Left ventricle myocardium inferior (tissue), 1 donor: Measurements from ENCODE around the gene STK32B. TPM values are rescaled to one million over a fixed set of nuclear protein-coding genes. Genes with fewer than 3 reads are reported as not detected.

ENCODE experiments used
- DNase-seq: peaks from one replicate; pipeline ENCODE4 v3.0.0-alpha.2; 2020
- H3K27ac ChIP-seq: fragments of 200-600 bp; replicated peaks from 2 replicates; pipeline ENCODE4 v1.8.0; 2021
- H3K27me3 ChIP-seq: fragments of 200-600 bp; 2 replicates; pipeline ENCODE4 v1.8.0; 2021; ENCODE audit warnings: low read depth
- H3K36me3 ChIP-seq: fragments of 200-600 bp; 2 replicates; pipeline ENCODE4 v1.8.0; 2021
- H3K4me1 ChIP-seq: fragments of 200-600 bp; 2 replicates; pipeline ENCODE4 v1.8.0; 2021
- H3K4me3 ChIP-seq: fragments of 200-600 bp; 2 replicates; pipeline ENCODE4 v1.8.0; 2021; ENCODE audit warnings: mild to moderate bottlenecking, moderate library complexity
- H3K9me3 ChIP-seq: fragments of 200-600 bp; replicated peaks from 2 replicates; pipeline ENCODE4 v1.8.0; 2021
- intact Hi-C: fragments of 100-400 bp; cut with micrococcal nuclease; formaldehyde crosslinking; loops from one replicate; pipeline ENCODE4 v1.11.0; 2022
- total RNA-seq: library from RNA; stranded (reverse); fragmentation: NEBNext Ultra II Directional; extraction: Animal tissue kit (Norgen Biotek cat#: 25700); gene quantifications from one replicate; pipeline ENCODE4 v1.2.1, GENCODE V29; 2021
- TF ChIP-seq, protein P1 (sequence below): fragments of 200-600 bp; IDR thresholded peaks from 2 replicates; pipeline ENCODE4 v1.8.0; 2021; ENCODE audit warnings: antibody characterized with exemption, mild to moderate bottlenecking, borderline replicate concordance
- donor health status: DM: no; HTN: yes; CAD: no; lungs with severe emphysema.

Gene STK32B
- total RNA-seq, 1 donor from 2014 or later, result 0.55 TPM

DNA sequence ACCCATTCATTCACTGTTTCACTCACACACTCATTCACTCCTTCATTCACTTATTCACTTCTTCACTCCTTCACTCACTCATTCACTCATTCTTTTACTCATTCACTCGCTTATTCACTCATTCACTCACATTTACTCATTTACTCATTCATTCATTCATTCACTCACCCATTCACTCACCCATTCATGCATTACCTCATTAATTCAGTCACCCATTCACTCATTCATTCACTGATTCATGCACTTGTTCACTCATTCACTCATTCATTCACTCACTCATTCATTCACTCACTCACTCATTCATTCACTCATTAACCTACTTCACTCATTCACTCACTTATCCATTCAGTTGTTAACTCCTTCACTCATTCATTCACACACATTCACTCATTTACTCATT is 70.8 kb downstream of the STK32B start:
- H3K9me3 ChIP-seq, result peaks cover 3% of the 10 kb centered on the region
- H3K4me1 ChIP-seq, result no peaks in the 10 kb centered on the region
- peaks cover 23% of the 10 kb centered on the region for H3K27me3 ChIP-seq
- no peaks in the 10 kb centered on the region for H3K36me3 ChIP-seq
- TF ChIP-seq, protein P1, sequence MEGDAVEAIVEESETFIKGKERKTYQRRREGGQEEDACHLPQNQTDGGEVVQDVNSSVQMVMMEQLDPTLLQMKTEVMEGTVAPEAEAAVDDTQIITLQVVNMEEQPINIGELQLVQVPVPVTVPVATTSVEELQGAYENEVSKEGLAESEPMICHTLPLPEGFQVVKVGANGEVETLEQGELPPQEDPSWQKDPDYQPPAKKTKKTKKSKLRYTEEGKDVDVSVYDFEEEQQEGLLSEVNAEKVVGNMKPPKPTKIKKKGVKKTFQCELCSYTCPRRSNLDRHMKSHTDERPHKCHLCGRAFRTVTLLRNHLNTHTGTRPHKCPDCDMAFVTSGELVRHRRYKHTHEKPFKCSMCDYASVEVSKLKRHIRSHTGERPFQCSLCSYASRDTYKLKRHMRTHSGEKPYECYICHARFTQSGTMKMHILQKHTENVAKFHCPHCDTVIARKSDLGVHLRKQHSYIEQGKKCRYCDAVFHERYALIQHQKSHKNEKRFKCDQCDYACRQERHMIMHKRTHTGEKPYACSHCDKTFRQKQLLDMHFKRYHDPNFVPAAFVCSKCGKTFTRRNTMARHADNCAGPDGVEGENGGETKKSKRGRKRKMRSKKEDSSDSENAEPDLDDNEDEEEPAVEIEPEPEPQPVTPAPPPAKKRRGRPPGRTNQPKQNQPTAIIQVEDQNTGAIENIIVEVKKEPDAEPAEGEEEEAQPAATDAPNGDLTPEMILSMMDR, result no peak
- no peak for DNase-seq
- H3K27ac ChIP-seq, result no peak overlapping the region
- intact Hi-C loops, result no loop called here
- H3K4me3 ChIP-seq, result no peak overlapping the region

DNA sequence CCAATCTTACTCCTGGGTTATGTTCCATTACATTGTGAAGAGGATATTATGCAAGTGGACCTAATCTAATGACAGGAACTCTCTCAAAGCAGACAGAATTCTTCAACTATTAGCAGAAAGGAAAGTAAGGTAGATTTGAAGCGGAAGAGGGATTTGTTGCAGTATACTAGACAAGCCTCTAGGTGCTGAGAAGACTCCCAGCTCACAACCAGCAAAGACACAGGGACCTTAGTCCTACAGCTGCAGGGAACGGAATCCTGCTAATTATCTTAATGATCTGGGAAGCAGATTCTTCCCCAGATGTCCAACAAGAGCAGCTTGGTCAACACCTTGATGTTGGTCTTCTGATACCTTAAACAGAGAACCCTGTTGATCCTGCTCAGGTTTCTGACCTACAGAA is 73.6 kb downstream of the STK32B start:
- Histone ChIP-seq H3K4me3 (no peak overlapping the region), H3K36me3 (no peaks in the 10 kb centered on the region), H3K27ac (no peak overlapping the region), H3K4me1 (no peaks in the 10 kb centered on the region), H3K9me3 (no peaks in the 10 kb centered on the region), H3K27me3 (peaks cover 43% of the 10 kb centered on the region)
- no peak for DNase-seq
- TF ChIP-seq, protein P1, result no peak
- intact Hi-C loops, result no loop called here

DNA sequence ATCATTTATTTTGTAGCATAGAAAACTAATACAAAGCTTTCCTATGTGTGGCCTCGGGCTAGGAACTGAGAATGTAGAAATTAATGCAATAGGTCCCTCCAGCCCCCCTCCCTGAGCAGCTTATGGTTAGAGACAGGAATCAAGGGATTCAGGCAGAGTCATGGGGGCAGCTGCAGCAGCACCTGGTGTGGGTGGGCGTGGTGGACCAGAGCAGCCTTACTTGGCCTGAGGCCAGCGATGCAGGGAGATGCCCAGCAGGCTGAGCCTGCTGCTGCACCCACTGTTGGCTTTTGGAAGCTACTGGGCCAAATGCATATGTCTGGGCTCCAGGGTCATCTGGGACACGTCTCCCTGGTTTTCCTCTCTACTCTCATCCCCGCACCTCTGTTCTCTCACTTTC is 74.0 kb downstream of the STK32B start:
- no peak overlapping the region for H3K27ac ChIP-seq
- no peak overlapping the region for H3K4me3 ChIP-seq
- intact Hi-C loops, result no loop called here
- TF ChIP-seq, protein P1, result no peak
- DNase-seq, result no peak
- H3K9me3 ChIP-seq, result no peaks in the 10 kb centered on the region
- H3K4me1 ChIP-seq, result no peaks in the 10 kb centered on the region
- peaks cover 43% of the 10 kb centered on the region for H3K27me3 ChIP-seq
- H3K36me3 ChIP-seq, result no peaks in the 10 kb centered on the region

DNA sequence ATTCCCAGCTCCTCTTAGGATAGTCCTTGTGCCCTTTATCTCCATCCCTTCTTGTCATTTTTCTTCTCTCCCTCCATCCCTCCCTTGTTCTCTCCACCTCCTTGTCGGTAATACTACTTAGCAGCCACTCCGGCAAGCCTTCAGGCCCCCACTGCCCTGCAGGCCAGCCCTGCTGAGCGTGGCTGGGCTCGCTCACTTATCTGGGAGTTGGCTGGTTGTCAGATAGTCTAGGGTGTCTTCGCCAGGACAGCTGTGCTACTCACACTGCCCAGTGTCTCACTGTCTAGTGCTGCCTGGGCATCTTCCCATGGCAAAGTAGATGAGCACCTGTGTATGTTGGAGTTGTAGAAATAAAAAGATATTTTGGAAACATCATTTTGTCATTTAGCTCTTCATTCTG is 75.0 kb downstream of the STK32B start:
- H3K27ac ChIP-seq, result no peak overlapping the region
- H3K27me3 ChIP-seq, result peaks cover 43% of the 10 kb centered on the region
- no peak for DNase-seq
- H3K4me1 ChIP-seq, result no peaks in the 10 kb centered on the region
- H3K4me3 ChIP-seq, result no peak overlapping the region
- H3K36me3 ChIP-seq, result no peaks in the 10 kb centered on the region
- TF ChIP-seq, protein P1, result no peak
- intact Hi-C loops, result no loop called here
- H3K9me3 ChIP-seq, result no peaks in the 10 kb centered on the region

DNA sequence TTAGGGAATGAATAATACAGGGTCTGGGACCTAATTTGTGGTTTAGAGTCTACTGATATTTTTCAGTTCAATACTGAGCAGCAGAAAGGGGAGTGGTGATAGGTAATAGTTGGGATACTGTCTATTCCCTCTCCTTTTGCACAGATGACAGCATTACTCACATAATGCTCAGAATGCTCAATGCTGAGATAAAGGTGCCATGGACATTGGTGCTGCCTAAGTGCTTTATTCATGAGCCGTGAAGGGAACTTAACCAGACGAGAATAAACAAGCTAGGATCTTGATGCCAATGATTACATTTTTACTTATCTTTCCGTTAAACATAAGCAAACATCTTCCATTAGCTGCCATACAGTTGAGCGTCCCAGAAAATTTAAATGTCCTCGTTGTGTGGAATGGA is 75.6 kb downstream of the STK32B start:
- H3K27ac ChIP-seq, result no peak overlapping the region
- DNase-seq, result no peak
- H3K4me1 ChIP-seq, result no peaks in the 10 kb centered on the region
- TF ChIP-seq, protein P1, result no peak
- H3K4me3 ChIP-seq, result no peak overlapping the region
- intact Hi-C loops, result no loop called here
- peaks cover 46% of the 10 kb centered on the region for H3K27me3 ChIP-seq
- no peaks in the 10 kb centered on the region for H3K36me3 ChIP-seq
- H3K9me3 ChIP-seq, result no peaks in the 10 kb centered on the region

DNA sequence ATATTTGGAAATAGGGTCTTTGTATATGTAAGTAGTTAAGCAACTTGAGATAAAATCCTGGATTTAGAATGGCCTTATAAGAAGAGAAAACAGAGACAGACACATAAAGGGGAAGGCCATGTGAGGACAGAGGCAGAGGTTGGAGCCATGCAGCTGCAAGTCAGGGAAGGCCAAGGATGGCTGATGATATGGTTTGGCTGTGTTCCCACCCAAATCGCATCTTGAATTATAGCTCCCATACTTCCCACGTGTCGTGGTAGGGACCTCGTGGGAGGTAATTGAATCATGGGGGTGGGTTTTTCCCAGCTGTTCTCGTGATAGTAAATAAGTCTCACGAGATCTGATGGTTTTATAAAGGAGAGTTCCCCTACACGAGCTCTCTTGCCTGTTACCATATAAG is 76.3 kb downstream of the STK32B start:
- H3K36me3 ChIP-seq, result no peaks in the 10 kb centered on the region
- no peak overlapping the region for H3K27ac ChIP-seq
- H3K9me3 ChIP-seq, result no peaks in the 10 kb centered on the region
- intact Hi-C loops, result no loop called here
- no peak overlapping the region for H3K4me3 ChIP-seq
- H3K27me3 ChIP-seq, result peaks cover 46% of the 10 kb centered on the region
- DNase-seq, result no peak
- TF ChIP-seq, protein P1, result no peak
- no peaks in the 10 kb centered on the region for H3K4me1 ChIP-seq
